CD14-positive monocyte (primary cell): Measurements from ENCODE around the gene CTSD. TPM values are rescaled to one million over a fixed set of nuclear protein-coding genes. Genes with fewer than 3 reads are reported as not detected.

Experiments
- DNase-seq, 3 donors: peaks; one replicate each; pipeline ENCODE4 v3.0.0-alpha.2; 2011 to 2022
- H2AFZ ChIP-seq: 2 replicates; pipeline ENCODE4 v1.6.0; 2012; ENCODE audit warnings: mild to moderate bottlenecking, low read depth, low read length, inconsistent platforms; ENCODE audit not compliant: insufficient read depth, poor library complexity, severe bottlenecking
- H3K27ac ChIP-seq, 2 donors: 1 replicate in 1 of 2; 2 replicates in 1 of 2; pipeline ENCODE4 v1.5.1; 2012 to 2013; ENCODE audit warnings: low read length in 2 of 2, control low read depth in 1 of 2, inconsistent platforms in 1 of 2, low read depth in 1 of 2, mild to moderate bottlenecking in 1 of 2
- H3K27me3 ChIP-seq, 2 donors: one replicate each; pipeline versions ENCODE4 v1.6.0 to v1.6.1; 2011 to 2013; ENCODE audit warnings: low read length in 2 of 2; ENCODE audit not compliant: control insufficient read depth in 2 of 2, insufficient read depth in 2 of 2
- H3K36me3 ChIP-seq, 2 donors: replicated peaks in 1 of 2; 1 replicate in 1 of 2; 2 replicates in 1 of 2; pipeline versions ENCODE4 v1.5.1 to v1.6.1; 2012 to 2013; ENCODE audit warnings: low read length in 2 of 2, control low read depth in 1 of 2, inconsistent platforms in 1 of 2, mild to moderate bottlenecking in 1 of 2; ENCODE audit not compliant: insufficient read depth in 2 of 2, control insufficient read depth in 1 of 2
- H3K4me1 ChIP-seq, 2 donors: 1 replicate in 1 of 2; 2 replicates in 1 of 2; pipeline versions ENCODE4 v1.5.1 to v1.6.1; 2012 to 2013; ENCODE audit warnings: low read length in 2 of 2, control low read depth in 1 of 2, inconsistent platforms in 1 of 2, mild to moderate bottlenecking in 1 of 2, moderate library complexity in 1 of 2; ENCODE audit not compliant: insufficient read depth in 2 of 2, control insufficient read depth in 1 of 2
- H3K4me2 ChIP-seq: replicated peaks from 2 replicates; pipeline ENCODE3; 2012; ENCODE audit warnings: low read length, moderate library complexity, mild to moderate bottlenecking; ENCODE audit not compliant: poor library complexity, severe bottlenecking; ENCODE audit errors: extremely low read depth
- H3K4me3 ChIP-seq, 3 experiments: fragments of 200-600 bp in 1 of 3; sonication (generic) in 1 of 3; replicated peaks in 1 of 3; 1 replicate in 2 of 3; 2 replicates in 1 of 3; pipeline ENCODE4 v1.5.1; 2011 to 2013; ENCODE audit warnings: low read length in 3 of 3, mild to moderate bottlenecking in 3 of 3, control low read depth in 2 of 3, low read depth in 2 of 3, inconsistent platforms in 1 of 3, moderate library complexity in 1 of 3
- H3K79me2 ChIP-seq: 2 replicates; pipeline ENCODE4 v1.6.0; 2012; ENCODE audit warnings: mild to moderate bottlenecking, control low read depth, inconsistent platforms, low read length, moderate library complexity; ENCODE audit not compliant: insufficient read depth
- H3K9ac ChIP-seq: 2 replicates; pipeline ENCODE4 v1.6.0; 2017; ENCODE audit warnings: low read length, mild to moderate bottlenecking; ENCODE audit not compliant: insufficient read depth, poor library complexity, severe bottlenecking
- H3K9me3 ChIP-seq, 2 donors: replicated peaks in 1 of 2; 1 replicate in 1 of 2; 2 replicates in 1 of 2; pipeline versions ENCODE4 v1.5.1 to v1.6.1; 2012 to 2013; ENCODE audit warnings: low read length in 2 of 2, control low read depth in 1 of 2; ENCODE audit not compliant: control insufficient read depth in 1 of 2, insufficient read depth in 1 of 2
- H4K20me1 ChIP-seq: 2 replicates; pipeline ENCODE4 v1.6.0; 2012; ENCODE audit warnings: mild to moderate bottlenecking, low read length, control low read depth, moderate library complexity; ENCODE audit not compliant: insufficient read depth
- H3K27ac Mint-ChIP-seq, 7 donors: one replicate each; pipeline ENCODE4 v1.8.0; 2020; ENCODE audit warnings: mild to moderate bottlenecking in 7 of 7, mixed read lengths in 7 of 7, moderate library complexity in 6 of 7, inconsistent platforms in 2 of 7
- H3K27me3 Mint-ChIP-seq, 3 donors: one replicate each; pipeline ENCODE4 v1.8.0; 2021 to 2022; ENCODE audit warnings: low read depth in 3 of 3, mild to moderate bottlenecking in 3 of 3, mixed read lengths in 3 of 3, moderate library complexity in 3 of 3, inconsistent platforms in 1 of 3
- H3K36me3 Mint-ChIP-seq, 2 donors: one replicate each; pipeline ENCODE4 v1.8.0; 2020; ENCODE audit warnings: mixed read lengths in 2 of 2, inconsistent platforms in 1 of 2, mild to moderate bottlenecking in 1 of 2
- H3K4me1 Mint-ChIP-seq: one replicate; pipeline ENCODE4 v1.8.0; 2020; ENCODE audit warnings: mild to moderate bottlenecking, mixed read lengths
- H3K4me3 Mint-ChIP-seq, 2 donors: one replicate each; pipeline ENCODE4 v1.8.0; 2020; ENCODE audit warnings: mild to moderate bottlenecking in 2 of 2, mixed read lengths in 2 of 2, moderate library complexity in 1 of 2
- H3K9me3 Mint-ChIP-seq, 7 donors: one replicate each; pipeline ENCODE4 v1.8.0; 2020 to 2022; ENCODE audit warnings: mixed read lengths in 7 of 7, mild to moderate bottlenecking in 6 of 7, moderate library complexity in 6 of 7, inconsistent platforms in 2 of 7
- CTCF ChIP-seq: fragments of 200-600 bp; IDR thresholded peaks from one replicate; pipeline ENCODE4 v1.8.0; 2022; ENCODE audit warnings: antibody characterized with exemption, mild to moderate bottlenecking
- WGBS: methylation state at CpG from one replicate; pipeline ENCODE4 v1.1.5; 2013; ENCODE audit warnings: missing lambda C conversion rate; ENCODE audit not compliant: insufficient coverage; 5-methylcytosine and 5-hydroxymethylcytosine counted together
- intact Hi-C, 2 donors: fragments of 100-400 bp; cut with micrococcal nuclease; formaldehyde crosslinking; loops; one replicate each; pipeline versions ENCODE4 v1.15.0 to v1.15.1; 2023
- polyA plus RNA-seq, 3 donors: library from polyadenylated mRNA; depleted of rRNA in 1 of 3; unstranded in 2 of 3; stranded (reverse) in 1 of 3; fragments of 300-500 nt in 2 of 3; fragments of >200 nt in 1 of 3; fragmentation: Illumina TruSeq in 2 of 3; gene quantifications; 1 replicate in 2 of 3; 2 replicates in 1 of 3; pipeline ENCODE4 v1.2.3, GENCODE V29; 2012 to 2021

Gene CTSD
- polyA plus RNA-seq, 3 donors, result 835 to 1,372 (median 855) TPM

GRCh38 chr11:1747753-1748635 lies 15.7 kb downstream of the CTSD start:
- Mint-ChIP-seq H3K27me3 (peaks cover 29 to 50% (median 44%) of the 10 kb centered on the region in 3 donors), H3K27ac (no peak overlapping the region), H3K9me3 (peaks cover 0 to 9% (median 3%) of the 10 kb centered on the region in 7 donors), H3K36me3 (peaks cover 16 to 21% of the 10 kb centered on the region in 2 donors), H3K4me1 (peaks cover 45% of the 10 kb centered on the region), H3K4me3 (peak overlapping the region in 1 of 2 donors; percentile 82)
- Histone ChIP-seq H3K79me2 (no peaks in the 10 kb centered on the region), H2AFZ (no peak overlapping the region), H3K4me1 (peaks cover 34 to 72% of the 10 kb centered on the region in 2 donors), H3K27ac (no peak overlapping the region), H3K4me2 (peak overlapping the region; percentile 15), H4K20me1 (peaks cover 64% of the 10 kb centered on the region), H3K9me3 (no peaks in the 10 kb centered on the region), H3K36me3 (peaks cover 13 to 14% of the 10 kb centered on the region in 2 donors), H3K4me3 (peak overlapping the region in 1 of 3 experiments; percentile 10), H3K27me3 (peaks cover 7 to 44% of the 10 kb centered on the region in 2 donors), H3K9ac (no peak overlapping the region)
- TF ChIP-seq CTCF, result no peak
- DNase-seq, result peak in 1 of 3 donors; percentile 51
- intact Hi-C loops, result loop anchor here in 1 of 2 donors (5.0 kb wide), 1 partner anchor 39 kb away; no protein-coding TSS in a partner anchor
- WGBS, result 47% methylated on average over 72 of the region's 72 CpGs

- peak overlapping the region; percentile 34 to 69 for H3K4me3 Mint-ChIP-seq
- Histone ChIP-seq H3K36me3 (peaks cover 5 to 6% of the 10 kb centered on the region in 2 donors), H3K9ac (no peak overlapping the region), H3K27ac (no peak overlapping the region), H3K27me3 (peaks cover 7 to 48% of the 10 kb centered on the region in 2 donors), H3K4me2 (peak overlapping the region; percentile 13), H3K4me3 (no peak overlapping the region), H4K20me1 (peaks cover 56% of the 10 kb centered on the region), H2AFZ (no peak overlapping the region), H3K79me2 (no peaks in the 10 kb centered on the region), H3K9me3 (no peaks in the 10 kb centered on the region), H3K4me1 (peaks cover 33 to 64% of the 10 kb centered on the region in 2 donors)
- TF ChIP-seq CTCF, result no peak
- peak overlapping the region in 3 of 7 donors; percentile 4 to 52 (median 42) for H3K27ac Mint-ChIP-seq
- intact Hi-C loops, result loop anchor here in 1 of 2 donors (5.0 kb wide), 1 partner anchor 40 kb away; no protein-coding TSS in a partner anchor
- peaks cover 13 to 14% of the 10 kb centered on the region in 2 donors for H3K36me3 Mint-ChIP-seq
- peaks cover 41% of the 10 kb centered on the region for H3K4me1 Mint-ChIP-seq
- H3K27me3 Mint-ChIP-seq, result peaks cover 29 to 50% (median 44%) of the 10 kb centered on the region in 3 donors
- DNase-seq, result no peak
- WGBS, result 100% methylated on average over 12 of the region's 21 CpGs
- peaks cover 0 to 9% (median 3%) of the 10 kb centered on the region in 7 donors for H3K9me3 Mint-ChIP-seq
Observed at GRCh38 chr11:1746956-1747752, 16.6 kb downstream of the CTSD start.
